ENCODE results near the gene PGLYRP2. TPM values are rescaled to one million over a fixed set of nuclear protein-coding genes. Genes with fewer than 3 reads are reported as not detected.

Gene PGLYRP2
- total RNA-seq, 1 experiment from 2014 or later = not detected

GRCh38 chr19:15464394-15465385 lies 14.6 kb downstream of the PGLYRP2 start, which contains the start of gene RASAL3:
RASAL3 (minus strand) TSS chr19:15464544; CDS start chr19:15464358, 186 bp downstream.
- CTCF ChIA-PET = interaction anchor here (0.6 kb wide), 1 partner anchor 1804 kb away, joined by 3 read pairs; no protein-coding TSS in a partner anchor
- no peak for TF ChIP-seq CTCF (IDR thresholded peaks at IDR 0.05; ENCODE audit: unreplicated experiment)
- Mint-ChIP-seq H3K4me1 (ENCODE audit: low read depth, unreplicated experiment) (no peaks in the 10 kb centered on the region), H3K27ac (ENCODE audit: unreplicated experiment) (no peak within 1 kb of the TSS), H3K36me3 (ENCODE audit: insufficient read depth, unreplicated experiment) (no peaks in the 10 kb centered on the region), H3K4me3 (ENCODE audit: low read depth, unreplicated experiment) (no peak within 1 kb of the TSS), H3K9me3 (ENCODE audit: low read depth, unreplicated experiment) (no peaks in the 10 kb centered on the region), H3K27me3 (ENCODE audit: unreplicated experiment) (peaks cover 39% of the 10 kb centered on the region)
- no TSS peak for BruUV-seq (replicated peaks)
- DNase-seq = no peak
- intact Hi-C loops (cut with micrococcal nuclease; ENCODE audit: unreplicated experiment) = no loop called here

- Mint-ChIP-seq H3K4me3 (ENCODE audit: low read depth, unreplicated experiment) (no peak overlapping the region), H3K9me3 (ENCODE audit: low read depth, unreplicated experiment) (no peaks in the 10 kb centered on the region), H3K27me3 (ENCODE audit: unreplicated experiment) (peaks cover 37% of the 10 kb centered on the region), H3K4me1 (ENCODE audit: low read depth, unreplicated experiment) (no peaks in the 10 kb centered on the region), H3K27ac (ENCODE audit: unreplicated experiment) (no peak overlapping the region), H3K36me3 (ENCODE audit: insufficient read depth, unreplicated experiment) (no peaks in the 10 kb centered on the region)
- no peak for DNase-seq
- no peak for TF ChIP-seq CTCF (IDR thresholded peaks at IDR 0.05; ENCODE audit: unreplicated experiment)
- no TSS peak for BruUV-seq (replicated peaks)
- intact Hi-C loops (cut with micrococcal nuclease; ENCODE audit: unreplicated experiment) = no loop called here
- CTCF ChIA-PET = interaction anchor here (0.6 kb wide), 1 partner anchor 1804 kb away, joined by 3 read pairs; no protein-coding TSS in a partner anchor
These were observed 15.4 kb downstream of the PGLYRP2 start for GRCh38 chr19:15463861-15464371.

GRCh38 chr19:15461694-15462093 lies 17.6 kb downstream of the PGLYRP2 start:
- BruUV-seq (replicated peaks) = no TSS peak
- no peaks in the 10 kb centered on the region for H3K9me3 Mint-ChIP-seq (ENCODE audit: low read depth, unreplicated experiment)
- H3K27me3 Mint-ChIP-seq (ENCODE audit: unreplicated experiment) = peaks cover 40% of the 10 kb centered on the region
- DNase-seq = no peak
- TF ChIP-seq CTCF (IDR thresholded peaks at IDR 0.05; ENCODE audit: unreplicated experiment) = no peak
- no peaks in the 10 kb centered on the region for H3K4me1 Mint-ChIP-seq (ENCODE audit: low read depth, unreplicated experiment)
- H3K36me3 Mint-ChIP-seq (ENCODE audit: insufficient read depth, unreplicated experiment) = no peaks in the 10 kb centered on the region
- no peak overlapping the region for H3K27ac Mint-ChIP-seq (ENCODE audit: unreplicated experiment)
- no peak overlapping the region for H3K4me3 Mint-ChIP-seq (ENCODE audit: low read depth, unreplicated experiment)
- CTCF ChIA-PET = no interaction called here
- intact Hi-C loops (cut with micrococcal nuclease; ENCODE audit: unreplicated experiment) = no loop called here

- TF ChIP-seq CTCF (IDR thresholded peaks at IDR 0.05; ENCODE audit: unreplicated experiment) = no peak
- Mint-ChIP-seq H3K36me3 (ENCODE audit: insufficient read depth, unreplicated experiment) (no peaks in the 10 kb centered on the region), H3K27ac (ENCODE audit: unreplicated experiment) (no peak overlapping the region), H3K9me3 (ENCODE audit: low read depth, unreplicated experiment) (no peaks in the 10 kb centered on the region), H3K4me1 (ENCODE audit: low read depth, unreplicated experiment) (no peaks in the 10 kb centered on the region), H3K27me3 (ENCODE audit: unreplicated experiment) (peaks cover 71% of the 10 kb centered on the region), H3K4me3 (ENCODE audit: low read depth, unreplicated experiment) (no peak overlapping the region)
- intact Hi-C loops (cut with micrococcal nuclease; ENCODE audit: unreplicated experiment) = no loop called here
- no peak for DNase-seq
- CTCF ChIA-PET = no interaction called here
- BruUV-seq (replicated peaks) = no TSS peak
These were observed 21.4 kb downstream of the PGLYRP2 start for GRCh38 chr19:15457701-15458484.
